Measurements from ENCODE around the gene SYCE1L. TPM values are rescaled to one million over a fixed set of nuclear protein-coding genes. Genes with fewer than 3 reads are reported as not detected.
"Not testable (repeated sequence)": the region's sequence is repeated elsewhere in the genome, so short reads cannot be mapped to it uniquely, and the experiment has no call there.

SYCE1L gene
- total RNA-seq, 6 donors from 2014 or later: 4.3 to 5.8 TPM; not detected in 4

DNA sequence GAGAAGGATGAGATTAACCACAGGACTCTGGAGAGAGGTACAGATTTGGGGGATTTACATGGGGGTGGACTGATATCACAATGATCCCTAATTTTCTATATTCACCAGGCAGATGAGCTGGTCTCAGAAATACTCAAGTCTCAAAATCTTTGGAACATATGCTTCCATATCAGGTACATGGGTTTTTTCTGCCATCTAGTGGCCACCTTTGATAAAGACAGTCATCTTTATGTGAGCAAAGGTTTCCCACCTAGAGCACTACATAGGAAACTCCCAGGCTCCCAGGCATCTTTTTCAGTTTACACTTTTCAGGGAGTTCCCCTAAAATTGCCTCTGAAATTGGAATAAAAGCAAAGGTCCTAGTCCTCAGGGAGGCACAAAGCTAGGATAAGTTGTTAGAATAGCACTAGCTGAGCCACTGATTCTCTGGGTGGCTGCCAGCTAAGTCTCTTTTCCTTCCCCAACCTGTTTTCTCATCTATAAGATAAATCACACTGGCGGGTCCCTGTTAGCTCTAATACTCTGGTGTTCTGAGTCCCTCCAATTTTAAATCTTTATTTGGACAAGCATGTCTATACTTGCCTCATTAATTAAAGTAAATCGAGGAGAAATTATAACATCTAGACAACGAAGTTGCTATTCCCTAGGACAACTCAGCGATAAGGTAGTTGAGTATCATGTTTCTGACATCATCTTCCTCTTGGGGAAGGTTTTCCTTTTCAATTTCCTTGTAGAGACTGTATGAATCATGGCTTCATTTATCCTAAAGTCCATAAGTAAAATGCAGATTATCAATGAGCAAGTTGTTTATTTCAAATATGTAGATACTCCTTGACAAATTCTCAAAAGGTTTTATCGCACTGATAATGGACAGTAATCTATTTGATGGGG lies 27.2 kb upstream of the SYCE1L start:
- TF ChIP-seq, protein P1, sequence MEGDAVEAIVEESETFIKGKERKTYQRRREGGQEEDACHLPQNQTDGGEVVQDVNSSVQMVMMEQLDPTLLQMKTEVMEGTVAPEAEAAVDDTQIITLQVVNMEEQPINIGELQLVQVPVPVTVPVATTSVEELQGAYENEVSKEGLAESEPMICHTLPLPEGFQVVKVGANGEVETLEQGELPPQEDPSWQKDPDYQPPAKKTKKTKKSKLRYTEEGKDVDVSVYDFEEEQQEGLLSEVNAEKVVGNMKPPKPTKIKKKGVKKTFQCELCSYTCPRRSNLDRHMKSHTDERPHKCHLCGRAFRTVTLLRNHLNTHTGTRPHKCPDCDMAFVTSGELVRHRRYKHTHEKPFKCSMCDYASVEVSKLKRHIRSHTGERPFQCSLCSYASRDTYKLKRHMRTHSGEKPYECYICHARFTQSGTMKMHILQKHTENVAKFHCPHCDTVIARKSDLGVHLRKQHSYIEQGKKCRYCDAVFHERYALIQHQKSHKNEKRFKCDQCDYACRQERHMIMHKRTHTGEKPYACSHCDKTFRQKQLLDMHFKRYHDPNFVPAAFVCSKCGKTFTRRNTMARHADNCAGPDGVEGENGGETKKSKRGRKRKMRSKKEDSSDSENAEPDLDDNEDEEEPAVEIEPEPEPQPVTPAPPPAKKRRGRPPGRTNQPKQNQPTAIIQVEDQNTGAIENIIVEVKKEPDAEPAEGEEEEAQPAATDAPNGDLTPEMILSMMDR (IDR thresholded peaks at IDR 0.05): peak; percentile 58 to 80 (median 64)
- no peak for TF ChIP-seq POLR2A (IDR thresholded peaks at IDR 0.05)
- Histone ChIP-seq H3K4me3 (no peak overlapping the region), H3K4me1 (peaks cover 0 to 3% (median 0%) of the 10 kb centered on the region in 4 donors), H3K27me3 (no peaks in the 10 kb centered on the region), H3K9me3 (no peaks in the 10 kb centered on the region), H3K36me3 (no peaks in the 10 kb centered on the region), H3K27ac (no peak overlapping the region)
- ATAC-seq (ENCODE audit: low FRiP score in 2 of 2) (peak; percentile 61 to 81), DNase-seq (no peak)
- 46 to 58% methylated on average over 5 of the region's 5 CpGs for WGBS, 2 donors

DNA sequence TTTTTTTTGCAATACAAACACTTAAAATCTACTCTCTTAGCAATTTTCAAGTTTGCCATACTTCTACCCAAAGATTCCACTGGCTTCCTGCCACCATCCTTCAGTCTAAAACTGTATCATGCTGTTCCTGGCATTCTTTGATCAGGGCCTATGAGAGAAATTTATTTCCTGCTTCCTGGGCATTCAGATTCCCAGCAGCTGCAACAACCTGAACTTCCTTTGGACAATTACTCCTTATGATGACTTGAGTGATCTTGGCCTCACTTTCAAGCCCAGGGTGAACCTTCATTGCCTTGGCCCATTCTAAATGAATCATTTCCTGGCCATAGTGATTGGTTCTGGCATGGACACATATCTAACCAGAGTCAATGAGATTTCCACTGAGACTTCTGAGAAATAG lies 26.3 kb upstream of the SYCE1L start:
- DNase-seq: no peak
- no peaks in the 10 kb centered on the region for H3K9me3 ChIP-seq
- ATAC-seq (ENCODE audit: low FRiP score in 2 of 2): no peak
- no peak overlapping the region for H3K4me3 ChIP-seq
- no peaks in the 10 kb centered on the region for H3K27me3 ChIP-seq
- H3K27ac ChIP-seq: no peak overlapping the region
- peaks cover 0 to 3% (median 0%) of the 10 kb centered on the region in 4 donors for H3K4me1 ChIP-seq
- TF ChIP-seq, protein P1 (IDR thresholded peaks at IDR 0.05): no peak
- no peak for TF ChIP-seq POLR2A (IDR thresholded peaks at IDR 0.05)
- TF ChIP-seq POLR2AphosphoS5 (IDR thresholded peaks at IDR 0.05): no peak
- TF ChIP-seq EP300 (IDR thresholded peaks at IDR 0.05): no peak
- H3K36me3 ChIP-seq: no peaks in the 10 kb centered on the region

DNA sequence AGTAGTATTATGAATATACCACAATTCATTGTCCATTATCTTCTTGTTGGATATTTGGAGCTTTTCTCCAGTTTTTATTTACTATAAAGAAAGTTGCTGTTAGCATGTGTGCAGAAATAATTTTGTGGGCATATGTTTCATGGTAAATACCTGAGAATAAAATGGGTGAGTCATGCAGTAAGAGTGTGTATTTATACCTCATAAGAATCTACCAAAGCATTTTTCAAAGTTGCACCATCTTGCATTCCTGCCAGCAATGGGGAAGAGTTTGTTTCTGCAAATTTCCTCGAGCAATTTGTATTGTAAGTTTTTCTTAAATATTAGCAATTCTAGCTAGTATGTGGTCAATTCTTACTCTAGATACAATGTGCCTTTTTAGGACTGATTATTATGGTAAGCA lies 16.1 kb upstream of the SYCE1L start:
- H3K36me3 ChIP-seq: no peaks in the 10 kb centered on the region
- DNase-seq: no peak
- WGBS, 2 donors: 56 to 73% methylated on average over 1 of the region's 1 CpG
- H3K9me3 ChIP-seq: no peaks in the 10 kb centered on the region
- no peaks in the 10 kb centered on the region for H3K27me3 ChIP-seq
- no peaks in the 10 kb centered on the region for H3K4me1 ChIP-seq
- no peak for ATAC-seq (ENCODE audit: low FRiP score in 2 of 2)
- no peak overlapping the region for H3K27ac ChIP-seq
- TF ChIP-seq, protein P1 (IDR thresholded peaks at IDR 0.05): no peak
- no peak for TF ChIP-seq POLR2AphosphoS5 (IDR thresholded peaks at IDR 0.05)
- TF ChIP-seq EP300 (IDR thresholded peaks at IDR 0.05): no peak
- no peak for TF ChIP-seq POLR2A (IDR thresholded peaks at IDR 0.05)
- no peak overlapping the region for H3K4me3 ChIP-seq

DNA sequence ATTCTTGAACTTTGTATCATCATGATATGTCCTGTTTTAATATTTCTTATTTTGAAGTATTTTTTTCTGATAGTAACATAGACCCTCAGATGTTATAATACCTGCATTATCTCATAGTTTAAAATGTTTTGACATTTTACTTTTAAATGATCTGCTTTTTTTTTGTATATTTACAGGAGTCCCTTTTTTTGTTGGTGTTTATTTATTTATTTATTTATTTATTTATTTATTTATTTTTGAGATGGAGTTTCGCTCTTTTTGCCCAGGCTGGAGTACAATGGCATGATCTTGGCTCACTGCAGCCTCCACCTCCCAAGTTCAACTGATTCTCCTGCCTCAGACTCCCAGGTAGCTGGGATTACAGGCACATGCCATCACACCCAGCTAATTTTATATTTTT lies 12.9 kb upstream of the SYCE1L start:
- not testable (repeated sequence) for H3K9me3 ChIP-seq

DNA sequence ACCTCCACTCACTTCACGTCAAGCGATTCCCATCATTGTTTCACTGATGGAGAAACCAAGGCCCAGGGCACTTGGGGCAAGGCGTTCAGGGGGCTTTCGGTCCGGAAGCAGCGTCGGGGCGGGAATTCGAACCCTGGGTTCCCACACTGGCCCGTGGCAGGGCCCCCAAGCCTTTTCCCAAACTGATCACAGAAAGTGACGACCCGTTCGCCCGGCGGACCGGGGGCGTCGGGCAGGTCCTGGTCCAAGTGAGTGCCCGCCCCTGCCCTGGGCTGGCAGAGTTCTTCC lies 9.1 kb upstream of the SYCE1L start:
- peaks cover 11 to 29% (median 13%) of the 10 kb centered on the region in 4 donors for H3K4me1 ChIP-seq
- TF ChIP-seq EP300 (IDR thresholded peaks at IDR 0.05) (no peak), POLR2A (IDR thresholded peaks at IDR 0.05) (no peak), POLR2AphosphoS5 (IDR thresholded peaks at IDR 0.05) (no peak)
- TF ChIP-seq, protein P1 (IDR thresholded peaks at IDR 0.05): no peak
- peak overlapping the region; percentile 95 to 98 (median 96) for H3K27ac ChIP-seq
- peaks cover 10 to 23% (median 19%) of the 10 kb centered on the region in 4 donors for H3K36me3 ChIP-seq
- ATAC-seq (ENCODE audit: low FRiP score in 2 of 2): no peak
- WGBS, 2 donors: 0 to 1% methylated on average over 10 to 19 of the region's 19 CpGs
- peak overlapping the region; percentile 53 to 89 (median 64) for H3K4me3 ChIP-seq
- peak in 1 of 2 donors; percentile 88 for DNase-seq
- H3K27me3 ChIP-seq: no peaks in the 10 kb centered on the region
- H3K9me3 ChIP-seq: no peaks in the 10 kb centered on the region

More for the DNA sequence above, 12.9 kb upstream of the SYCE1L start:
- H3K27me3 ChIP-seq; H3K27ac ChIP-seq; H3K36me3 ChIP-seq; DNase-seq; H3K4me3 ChIP-seq; H3K4me1 ChIP-seq; ATAC-seq (ENCODE audit: low FRiP score in 2 of 2): not testable (repeated sequence)
- WGBS, 2 donors: 67 to 93% methylated on average over 1 of the region's 1 CpG
